Skeletal muscle satellite cell (primary cell): ENCODE measurements around the gene CEP290.
A peak's percentile ranks its signal among the peaks of the same experiment; 100 is the strongest.
"Not testable (repeated sequence)": the region's sequence is repeated elsewhere in the genome, so short reads cannot be mapped to it uniquely, and the experiment has no call there.

ENCODE experiments used
- H3K27me3 ChIP-seq: 2 replicates; pipeline ENCODE4 v1.7.0; 2013; ENCODE audit warnings: low read length; ENCODE audit not compliant: control insufficient read depth, insufficient read depth
- H3K36me3 ChIP-seq: 2 replicates; pipeline ENCODE4 v1.7.0; 2013; ENCODE audit warnings: mild to moderate bottlenecking, control low read depth, low read length; ENCODE audit not compliant: insufficient read depth
- H3K4me1 ChIP-seq: 2 replicates; pipeline ENCODE4 v1.7.0; 2013; ENCODE audit warnings: low read length; ENCODE audit not compliant: control insufficient read depth, insufficient read depth
- H3K4me2 ChIP-seq: 2 replicates; pipeline ENCODE4 v1.7.0; 2013; ENCODE audit warnings: mild to moderate bottlenecking, low read length
- H3K4me3 ChIP-seq: 2 replicates; pipeline ENCODE4 v1.7.0; 2013; ENCODE audit warnings: low read length
- H3K9ac ChIP-seq: 2 replicates; pipeline ENCODE4 v1.7.0; 2013; ENCODE audit warnings: mild to moderate bottlenecking, low read depth, low read length, moderate library complexity
- H3K9me3 ChIP-seq: replicated peaks from 2 replicates; pipeline ENCODE4 v1.7.0; 2013; ENCODE audit warnings: mild to moderate bottlenecking, control low read depth, low read length

Gene CEP290

GRCh38 chr12:88141425-88141773 lies 489 bp downstream of the CEP290 start:
- peak overlapping the region; percentile 91 for H3K4me3 ChIP-seq
- no peaks in the 10 kb centered on the region for H3K27me3 ChIP-seq
- peaks cover 3% of the 10 kb centered on the region for H3K4me1 ChIP-seq
- no peaks in the 10 kb centered on the region for H3K9me3 ChIP-seq
- H3K9ac ChIP-seq: peak overlapping the region; percentile 90
- H3K36me3 ChIP-seq: peaks cover 6% of the 10 kb centered on the region
- peak overlapping the region; percentile 90 for H3K4me2 ChIP-seq

DNA sequence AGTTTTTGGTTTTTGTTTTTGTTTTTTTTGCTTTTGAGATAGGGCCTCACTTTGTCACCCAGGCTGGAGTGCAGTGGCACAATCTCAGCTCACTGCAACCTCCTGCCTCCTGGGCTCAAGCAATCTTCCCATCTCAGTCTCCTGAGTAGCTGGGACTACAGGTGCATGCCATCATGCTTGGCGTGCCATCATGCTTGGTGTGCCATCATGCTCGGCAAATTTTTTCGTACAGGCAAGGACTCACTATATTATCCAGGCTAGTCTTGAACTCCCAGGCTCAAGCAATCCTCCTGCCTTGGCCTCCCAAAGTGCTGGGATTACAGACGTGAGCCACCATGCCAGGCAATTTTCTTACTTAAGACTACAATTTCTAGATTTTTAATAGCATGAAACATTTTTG lies 2.2 kb downstream of the CEP290 start:
- H3K4me1 ChIP-seq, H3K9me3 ChIP-seq, H3K4me3 ChIP-seq, H3K4me2 ChIP-seq, H3K9ac ChIP-seq, H3K27me3 ChIP-seq: not testable (repeated sequence)
- H3K36me3 ChIP-seq: peaks cover 11% of the 10 kb centered on the region

DNA sequence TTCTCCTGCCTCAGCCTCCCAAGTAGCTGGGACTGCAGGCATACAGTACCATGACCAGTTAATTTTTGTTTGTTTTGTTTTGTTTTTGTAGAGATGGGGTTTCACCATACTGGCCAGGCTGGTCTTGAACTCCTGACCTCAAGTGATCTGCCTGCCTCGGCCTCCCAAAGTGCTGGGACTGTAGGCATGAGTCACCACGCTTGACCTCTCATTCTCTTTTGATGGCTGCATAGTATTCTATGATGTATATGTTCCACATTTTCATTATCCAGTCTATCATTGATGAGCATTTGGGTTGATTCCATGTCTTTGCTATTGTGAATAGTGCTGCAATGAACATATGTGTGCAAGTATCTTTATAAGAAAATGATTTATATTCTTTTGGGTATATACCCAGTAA lies 8.7 kb downstream of the CEP290 start:
- not testable (repeated sequence) for H3K4me3 ChIP-seq, H3K4me2 ChIP-seq, H3K9me3 ChIP-seq, H3K9ac ChIP-seq, H3K27me3 ChIP-seq, H3K4me1 ChIP-seq
- H3K36me3 ChIP-seq: peaks cover 19% of the 10 kb centered on the region

DNA sequence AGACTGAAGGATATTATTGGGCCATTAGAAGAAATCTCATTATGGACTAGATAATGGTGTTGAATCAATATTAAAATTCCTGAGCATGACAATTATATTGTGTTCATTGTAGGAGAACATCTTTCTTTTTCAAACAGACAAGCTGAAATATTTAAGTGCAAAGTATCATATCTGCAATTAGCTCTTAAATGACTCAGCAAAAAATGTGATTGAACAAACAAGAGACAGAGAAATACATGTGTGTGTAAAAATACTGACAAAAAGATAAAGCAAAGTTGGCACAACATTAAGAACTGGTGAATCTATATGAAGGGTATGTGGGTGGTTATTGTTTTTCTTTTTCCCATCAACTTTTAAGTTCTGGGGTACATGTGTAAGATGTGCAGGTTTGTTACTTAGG lies 9.5 kb downstream of the CEP290 start:
- no peaks in the 10 kb centered on the region for H3K27me3 ChIP-seq
- H3K9ac ChIP-seq: no peak overlapping the region
- no peak overlapping the region for H3K4me3 ChIP-seq
- no peaks in the 10 kb centered on the region for H3K9me3 ChIP-seq
- H3K36me3 ChIP-seq: peaks cover 21% of the 10 kb centered on the region
- no peaks in the 10 kb centered on the region for H3K4me1 ChIP-seq
- no peak overlapping the region for H3K4me2 ChIP-seq

- H3K9ac ChIP-seq: no peak overlapping the region
- H3K9me3 ChIP-seq: no peaks in the 10 kb centered on the region
- H3K4me1 ChIP-seq: no peaks in the 10 kb centered on the region
- H3K4me3 ChIP-seq: no peak overlapping the region
- no peaks in the 10 kb centered on the region for H3K27me3 ChIP-seq
- H3K4me2 ChIP-seq: no peak overlapping the region
- H3K36me3 ChIP-seq: peaks cover 29% of the 10 kb centered on the region
Observed at GRCh38 chr12:88127855-88128254, 14.0 kb downstream of the CEP290 start.

DNA sequence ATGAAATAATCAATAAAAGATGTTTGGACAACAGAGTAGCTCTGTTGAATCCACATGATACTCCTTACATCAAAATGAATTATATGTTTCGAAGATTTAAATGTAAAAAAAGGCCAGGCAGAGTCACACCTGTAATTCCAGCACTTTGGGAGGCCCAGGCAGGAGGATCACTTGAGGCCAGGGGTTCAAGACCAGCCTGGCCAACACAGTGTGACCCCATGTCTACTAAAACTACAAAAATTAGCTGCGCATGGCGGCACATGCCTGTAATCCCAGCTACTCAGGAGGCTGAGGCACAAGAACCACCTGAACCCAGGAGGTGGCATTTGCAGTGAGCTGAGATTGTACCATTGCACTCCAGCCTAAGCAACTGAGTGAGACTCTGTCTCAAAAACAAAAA lies 14.8 kb downstream of the CEP290 start:
- Histone ChIP-seq H3K36me3 (peaks cover 35% of the 10 kb centered on the region), H3K4me2 (no peak overlapping the region), H3K4me3 (no peak overlapping the region), H3K9me3 (no peaks in the 10 kb centered on the region), H3K9ac (no peak overlapping the region), H3K4me1 (no peaks in the 10 kb centered on the region), H3K27me3 (no peaks in the 10 kb centered on the region)

DNA sequence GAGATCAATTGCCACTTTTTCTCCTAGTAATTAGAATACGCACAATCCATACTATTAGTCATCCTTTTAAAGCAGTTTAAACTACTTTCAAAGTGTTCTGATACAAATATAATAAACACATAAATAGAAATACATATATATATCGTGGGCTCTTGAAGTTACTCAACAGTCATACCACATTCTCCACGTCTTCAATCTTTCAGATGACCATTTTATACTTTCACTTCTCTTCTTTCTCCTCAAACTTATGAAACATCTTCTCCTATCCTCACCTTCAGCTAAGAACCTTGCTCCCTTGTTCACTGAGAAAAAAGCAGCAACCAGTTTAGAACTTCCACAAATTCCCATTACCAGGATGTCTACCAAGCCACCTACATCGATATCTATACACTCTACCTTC lies 19.2 kb downstream of the CEP290 start:
- no peaks in the 10 kb centered on the region for H3K27me3 ChIP-seq
- H3K9me3 ChIP-seq: no peaks in the 10 kb centered on the region
- peaks cover 34% of the 10 kb centered on the region for H3K36me3 ChIP-seq
- no peak overlapping the region for H3K4me2 ChIP-seq
- no peaks in the 10 kb centered on the region for H3K4me1 ChIP-seq
- H3K4me3 ChIP-seq: no peak overlapping the region
- no peak overlapping the region for H3K9ac ChIP-seq

- no peak overlapping the region for H3K4me3 ChIP-seq
- H3K36me3 ChIP-seq: peaks cover 34% of the 10 kb centered on the region
- H3K27me3 ChIP-seq: no peaks in the 10 kb centered on the region
- H3K9ac ChIP-seq: no peak overlapping the region
- peaks cover 7% of the 10 kb centered on the region for H3K4me1 ChIP-seq
- no peaks in the 10 kb centered on the region for H3K9me3 ChIP-seq
- no peak overlapping the region for H3K4me2 ChIP-seq
Observed at GRCh38 chr12:88113871-88114270, 28.0 kb downstream of the CEP290 start.

DNA sequence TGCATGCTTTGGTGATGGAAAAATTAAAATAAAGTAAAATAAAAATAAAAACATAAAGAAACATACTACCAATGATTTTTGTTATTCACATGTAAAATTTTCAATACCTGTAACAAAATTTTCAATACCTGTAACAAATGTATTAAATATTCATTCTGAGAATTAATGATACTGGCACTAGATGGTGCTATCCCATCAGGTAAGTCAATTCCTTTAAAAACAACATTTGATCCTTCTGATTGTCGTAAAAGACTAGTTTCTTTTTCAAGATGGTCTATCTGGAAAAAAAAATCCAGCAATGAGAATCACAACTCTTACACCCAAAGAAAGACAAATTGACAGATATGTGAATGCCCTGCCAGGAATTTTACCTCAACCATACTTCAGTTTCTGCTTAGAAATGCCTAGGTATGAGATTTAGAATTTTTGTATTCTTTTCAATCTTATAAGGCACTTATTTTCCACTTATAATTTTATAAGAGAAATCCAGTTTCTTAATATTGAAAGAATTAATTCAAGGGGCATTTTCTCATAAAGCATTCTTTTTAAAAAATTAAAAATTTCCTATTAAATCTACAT lies 30.7 kb downstream of the CEP290 start:
- Histone ChIP-seq H3K36me3 (peaks cover 36% of the 10 kb centered on the region), H3K4me3 (peak overlapping the region; percentile 56), H3K9ac (peak overlapping the region; percentile 67)

GRCh38 chr12:88108021-88108420 lies 33.9 kb downstream of the CEP290 start:
- H3K4me2 ChIP-seq: no peak overlapping the region
- H3K9ac ChIP-seq: no peak overlapping the region
- H3K9me3 ChIP-seq: no peaks in the 10 kb centered on the region
- no peaks in the 10 kb centered on the region for H3K4me1 ChIP-seq
- no peaks in the 10 kb centered on the region for H3K27me3 ChIP-seq
- peaks cover 20% of the 10 kb centered on the region for H3K36me3 ChIP-seq
- no peak overlapping the region for H3K4me3 ChIP-seq

More for the DNA sequence above, 30.7 kb downstream of the CEP290 start:
- Histone ChIP-seq H3K27me3 (no peaks in the 10 kb centered on the region), H3K9me3 (no peaks in the 10 kb centered on the region), H3K4me2 (peak overlapping the region; percentile 73), H3K4me1 (peaks cover 7% of the 10 kb centered on the region)

GRCh38 chr12:88093573-88093972 lies 48.3 kb downstream of the CEP290 start:
- Histone ChIP-seq H3K4me3 (no peak overlapping the region), H3K9ac (no peak overlapping the region), H3K36me3 (peaks cover 8% of the 10 kb centered on the region), H3K4me1 (no peaks in the 10 kb centered on the region), H3K27me3 (no peaks in the 10 kb centered on the region), H3K9me3 (no peaks in the 10 kb centered on the region), H3K4me2 (no peak overlapping the region)

DNA sequence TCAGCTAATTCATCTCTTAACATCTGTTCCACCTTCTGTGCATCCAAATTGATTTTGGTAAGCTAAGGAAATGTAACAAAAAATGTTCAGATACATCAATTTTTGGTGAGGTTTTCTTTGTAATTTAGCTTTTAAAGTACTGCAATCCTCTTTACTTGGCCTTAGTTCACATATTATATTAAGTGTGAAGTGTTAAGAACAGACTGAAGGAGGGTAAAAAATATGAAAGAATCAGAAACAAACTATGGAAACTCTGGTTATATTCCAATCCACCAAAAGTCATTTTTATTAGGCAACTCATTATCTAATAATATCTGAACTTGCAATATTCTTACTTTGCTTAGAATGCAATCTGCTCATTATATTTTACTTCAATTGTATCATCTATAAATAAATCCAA lies 49.1 kb downstream of the CEP290 start:
- H3K9ac ChIP-seq: no peak overlapping the region
- H3K36me3 ChIP-seq: peaks cover 11% of the 10 kb centered on the region
- no peaks in the 10 kb centered on the region for H3K4me1 ChIP-seq
- no peaks in the 10 kb centered on the region for H3K27me3 ChIP-seq
- H3K4me3 ChIP-seq: no peak overlapping the region
- H3K4me2 ChIP-seq: no peak overlapping the region
- H3K9me3 ChIP-seq: no peaks in the 10 kb centered on the region
